ENCODE results near the gene GREM2. TPM values are rescaled to one million over a fixed set of nuclear protein-coding genes. Genes with fewer than 3 reads are reported as not detected.

Gene GREM2
- total and polyA plus RNA-seq, 2 donors (not counting 3 experiments of a cell fraction or from before 2014, with no cell fraction given) = not detected

- POLR2A ChIA-PET = no interaction called here
- Histone ChIP-seq H3K9me3 (replicated peaks; ENCODE audit: control insufficient read depth, insufficient read depth, low read length) (peaks cover 2% of the 10 kb centered on the region), H2AFZ (ENCODE audit: low read depth, low read length) (no peak overlapping the region), H3K4me3 (replicated peaks in 1 of 3; ENCODE audit: insufficient read depth in 1 of 3, low read depth in 1 of 3, low read length in 3 of 3) (no peak overlapping the region), H3K27ac (ENCODE audit: insufficient read depth, low read depth, low read length) (no peak overlapping the region), H3K9me1 (replicated peaks; ENCODE audit: control insufficient read depth, extremely low read depth, insufficient read depth, low read length) (no peaks in the 10 kb centered on the region), H4K20me1 (replicated peaks; ENCODE audit: control insufficient read depth, extremely low read depth, insufficient read depth, low read length) (no peaks in the 10 kb centered on the region), H3K79me2 (ENCODE audit: control insufficient read depth, insufficient read depth, low read length) (no peaks in the 10 kb centered on the region), H3K4me2 (ENCODE audit: insufficient read depth, low read length) (no peak overlapping the region), H3K4me1 (ENCODE audit: control insufficient read depth, extremely low read depth, insufficient read depth, low read length) (no peaks in the 10 kb centered on the region), H3K9ac (replicated peaks; ENCODE audit: extremely low read depth, insufficient read depth, low read length) (no peak overlapping the region), H3K36me3 (ENCODE audit: control insufficient read depth in 2 of 2, extremely low read depth in 1 of 2, insufficient read depth in 2 of 2, low read length in 2 of 2) (no peaks in the 10 kb centered on the region), H3K27me3 (ENCODE audit: control insufficient read depth in 2 of 2, insufficient read depth in 2 of 2, low read length in 2 of 2) (no peaks in the 10 kb centered on the region)
- FAIRE-seq (no peak), DNase-seq (ENCODE audit: low read depth, low spot score) (no peak)
- dilution Hi-C loops (cut with MboI; ENCODE audit: extremely low pct_ligation_motif_present, low sequenced_read_pairs) (no loop called here), intact Hi-C loops (cut with micrococcal nuclease) (no loop called here)
- BruUV-seq (replicated peaks) = no TSS peak
- no peak for TF ChIP-seq MYC (IDR thresholded peaks at IDR 0.05; ENCODE audit: low read depth, low read length)
- no peak for TF ChIP-seq CTCF (IDR thresholded peaks at IDR 0.05; ENCODE audit: extremely low read depth in 1 of 2, insufficient read depth in 1 of 2, low read depth in 1 of 2, low read length in 2 of 2)
- TF ChIP-seq GATA2 (IDR thresholded peaks at IDR 0.05; ENCODE audit: insufficient read depth, insufficient read length, low read depth, low read length) = no peak
- TF ChIP-seq POLR2AphosphoS5 (IDR thresholded peaks at IDR 0.05; ENCODE audit: insufficient read depth, low read depth, low read length) = no peak
- TF ChIP-seq EZH2 (IDR thresholded peaks at IDR 0.05; ENCODE audit: borderline replicate concordance, low read depth, low read length, severe bottlenecking) = no peak
- no peak for TF ChIP-seq JUN (IDR thresholded peaks at IDR 0.05; ENCODE audit: borderline replicate concordance, insufficient read depth, insufficient read length, low read depth)
- CTCF ChIA-PET = no interaction called here
These were observed 108.9 kb downstream of the GREM2 start for GRCh38 chr1:240503036-240503435.

- dilution Hi-C loops (cut with MboI; ENCODE audit: extremely low pct_ligation_motif_present, low sequenced_read_pairs) (no loop called here), intact Hi-C loops (cut with micrococcal nuclease) (no loop called here)
- Histone ChIP-seq H3K27me3 (ENCODE audit: control insufficient read depth in 2 of 2, insufficient read depth in 2 of 2, low read length in 2 of 2) (no peaks in the 10 kb centered on the region), H3K27ac (ENCODE audit: insufficient read depth, low read depth, low read length) (no peak overlapping the region), H4K20me1 (replicated peaks; ENCODE audit: control insufficient read depth, extremely low read depth, insufficient read depth, low read length) (no peaks in the 10 kb centered on the region), H3K36me3 (ENCODE audit: control insufficient read depth in 2 of 2, extremely low read depth in 1 of 2, insufficient read depth in 2 of 2, low read length in 2 of 2) (no peaks in the 10 kb centered on the region), H3K4me3 (replicated peaks in 1 of 3; ENCODE audit: insufficient read depth in 1 of 3, low read depth in 1 of 3, low read length in 3 of 3) (no peak overlapping the region), H3K9ac (replicated peaks; ENCODE audit: extremely low read depth, insufficient read depth, low read length) (no peak overlapping the region), H3K79me2 (ENCODE audit: control insufficient read depth, insufficient read depth, low read length) (no peaks in the 10 kb centered on the region), H3K9me3 (replicated peaks; ENCODE audit: control insufficient read depth, insufficient read depth, low read length) (peaks cover 2% of the 10 kb centered on the region), H3K4me2 (ENCODE audit: insufficient read depth, low read length) (no peak overlapping the region), H3K9me1 (replicated peaks; ENCODE audit: control insufficient read depth, extremely low read depth, insufficient read depth, low read length) (no peaks in the 10 kb centered on the region), H2AFZ (ENCODE audit: low read depth, low read length) (no peak overlapping the region), H3K4me1 (ENCODE audit: control insufficient read depth, extremely low read depth, insufficient read depth, low read length) (no peaks in the 10 kb centered on the region)
- TF ChIP-seq POLR2AphosphoS5 (IDR thresholded peaks at IDR 0.05; ENCODE audit: insufficient read depth, low read depth, low read length) = no peak
- no peak for TF ChIP-seq MYC (IDR thresholded peaks at IDR 0.05; ENCODE audit: low read depth, low read length)
- TF ChIP-seq CTCF (IDR thresholded peaks at IDR 0.05; ENCODE audit: extremely low read depth in 1 of 2, insufficient read depth in 1 of 2, low read depth in 1 of 2, low read length in 2 of 2) = no peak
- no peak for TF ChIP-seq JUN (IDR thresholded peaks at IDR 0.05; ENCODE audit: borderline replicate concordance, insufficient read depth, insufficient read length, low read depth)
- TF ChIP-seq POLR2A (IDR thresholded peaks at IDR 0.05; ENCODE audit: low read depth, low read length) = no peak
- TF ChIP-seq FOS (IDR thresholded peaks at IDR 0.05; ENCODE audit: borderline replicate concordance, insufficient read depth, low read length) = no peak
- no peak for TF ChIP-seq MAX (IDR thresholded peaks at IDR 0.05; ENCODE audit: insufficient read depth, insufficient read length)
- TF ChIP-seq GATA2 (IDR thresholded peaks at IDR 0.05; ENCODE audit: insufficient read depth, insufficient read length, low read depth, low read length) = no peak
- TF ChIP-seq EZH2 (IDR thresholded peaks at IDR 0.05; ENCODE audit: borderline replicate concordance, low read depth, low read length, severe bottlenecking) = no peak
- FAIRE-seq (no peak), DNase-seq (ENCODE audit: low read depth, low spot score) (no peak)
- CTCF ChIA-PET = no interaction called here
- POLR2A ChIA-PET = no interaction called here
- no TSS peak for BruUV-seq (replicated peaks)
These were observed 110.8 kb downstream of the GREM2 start for GRCh38 chr1:240501115-240501514.
